Activated naive CD8-positive, alpha-beta T cell treated with anti-CD3 and anti-CD28 coated beads for 36 hours (primary cell): ENCODE data around the gene CRB2. TPM values are rescaled to one million over a fixed set of nuclear protein-coding genes. Genes with fewer than 3 reads are reported as not detected.
A peak's percentile ranks its signal among the peaks of the same experiment; 100 is the strongest.

Experiments
- DNase-seq: peaks from one replicate; pipeline ENCODE4 v3.0.0; 2021
- H3K27ac Mint-ChIP-seq: one replicate; pipeline ENCODE4 v1.8.0; 2022; ENCODE audit warnings: mild to moderate bottlenecking, moderate library complexity, mixed read lengths
- H3K27me3 Mint-ChIP-seq: one replicate; pipeline ENCODE4 v1.8.0; 2022; ENCODE audit warnings: mild to moderate bottlenecking, mixed read lengths
- H3K36me3 Mint-ChIP-seq: one replicate; pipeline ENCODE4 v1.8.0; 2021; ENCODE audit warnings: mild to moderate bottlenecking, mixed read lengths
- H3K4me1 Mint-ChIP-seq: one replicate; pipeline ENCODE4 v1.8.0; 2021; ENCODE audit warnings: mixed read lengths
- H3K4me3 Mint-ChIP-seq: one replicate; pipeline ENCODE4 v1.8.0; 2022; ENCODE audit warnings: mild to moderate bottlenecking, moderate library complexity, mixed read lengths
- H3K9me3 Mint-ChIP-seq: one replicate; pipeline ENCODE4 v1.8.0; 2022; ENCODE audit warnings: mixed read lengths
- total RNA-seq, 2 experiments: library from RNA; stranded (reverse); gene quantifications; one replicate each; pipeline ENCODE4 v1.2.3, GENCODE V29; 2021

CRB2 gene
- total RNA-seq: under 1 TPM; 0.06 to 0.10 TPM

- Mint-ChIP-seq H3K36me3 (no peaks in the 10 kb centered on the region), H3K4me1 (peaks cover 9% of the 10 kb centered on the region), H3K4me3 (no peak within 1 kb of the TSS), H3K9me3 (no peaks in the 10 kb centered on the region), H3K27ac (no peak within 1 kb of the TSS), H3K27me3 (peaks cover 9% of the 10 kb centered on the region)
- no peak for DNase-seq
Observed at GRCh38 chr9:123355761-123356431, at the start of gene CRB2. Gene CRB2 (plus strand): TSS chr9:123356197. CDS start chr9:123356261, 64 bp downstream.

GRCh38 chr9:123309611-123310010 lies 46.4 kb upstream of the CRB2 start:
- Mint-ChIP-seq H3K27me3 (no peaks in the 10 kb centered on the region), H3K4me3 (no peak overlapping the region), H3K9me3 (no peaks in the 10 kb centered on the region), H3K4me1 (peaks cover 11% of the 10 kb centered on the region), H3K36me3 (no peaks in the 10 kb centered on the region), H3K27ac (no peak overlapping the region)
- DNase-seq: no peak

GRCh38 chr9:123310551-123311249 lies 45.3 kb upstream of the CRB2 start:
- peaks cover 2% of the 10 kb centered on the region for H3K4me1 Mint-ChIP-seq
- H3K9me3 Mint-ChIP-seq: no peaks in the 10 kb centered on the region
- H3K27me3 Mint-ChIP-seq: no peaks in the 10 kb centered on the region
- H3K27ac Mint-ChIP-seq: no peak overlapping the region
- H3K4me3 Mint-ChIP-seq: no peak overlapping the region
- no peak for DNase-seq
- no peaks in the 10 kb centered on the region for H3K36me3 Mint-ChIP-seq

- H3K27ac Mint-ChIP-seq: no peak overlapping the region
- no peak for DNase-seq
- H3K9me3 Mint-ChIP-seq: no peaks in the 10 kb centered on the region
- no peaks in the 10 kb centered on the region for H3K27me3 Mint-ChIP-seq
- H3K4me3 Mint-ChIP-seq: no peak overlapping the region
- peaks cover 2% of the 10 kb centered on the region for H3K4me1 Mint-ChIP-seq
- H3K36me3 Mint-ChIP-seq: no peaks in the 10 kb centered on the region
Observed at GRCh38 chr9:123311250-123311752, 44.7 kb upstream of the CRB2 start.

GRCh38 chr9:123312306-123312877 lies 43.6 kb upstream of the CRB2 start:
- DNase-seq: no peak
- Mint-ChIP-seq H3K9me3 (no peaks in the 10 kb centered on the region), H3K36me3 (no peaks in the 10 kb centered on the region), H3K4me1 (peaks cover 4% of the 10 kb centered on the region), H3K27me3 (no peaks in the 10 kb centered on the region), H3K4me3 (no peak overlapping the region), H3K27ac (peak overlapping the region; percentile 59)

- DNase-seq: no peak
- no peaks in the 10 kb centered on the region for H3K36me3 Mint-ChIP-seq
Observed at GRCh38 chr9:123314617-123315016, 41.4 kb upstream of the CRB2 start.

GRCh38 chr9:123315635-123316034 lies 40.4 kb upstream of the CRB2 start:
- H3K9me3 Mint-ChIP-seq: no peaks in the 10 kb centered on the region
- no peaks in the 10 kb centered on the region for H3K27me3 Mint-ChIP-seq
- no peak overlapping the region for H3K27ac Mint-ChIP-seq
- H3K36me3 Mint-ChIP-seq: no peaks in the 10 kb centered on the region
- H3K4me1 Mint-ChIP-seq: peaks cover 11% of the 10 kb centered on the region
- no peak for DNase-seq
- no peak overlapping the region for H3K4me3 Mint-ChIP-seq

More at GRCh38 chr9:123314617-123315016, 41.4 kb upstream of the CRB2 start:
- peaks cover 8% of the 10 kb centered on the region for H3K4me1 Mint-ChIP-seq
- no peak overlapping the region for H3K27ac Mint-ChIP-seq
- no peak overlapping the region for H3K4me3 Mint-ChIP-seq
- no peaks in the 10 kb centered on the region for H3K9me3 Mint-ChIP-seq
- no peaks in the 10 kb centered on the region for H3K27me3 Mint-ChIP-seq

GRCh38 chr9:123316053-123316718 lies 39.8 kb upstream of the CRB2 start:
- Mint-ChIP-seq H3K27ac (no peak overlapping the region), H3K36me3 (no peaks in the 10 kb centered on the region), H3K4me3 (no peak overlapping the region), H3K4me1 (peaks cover 12% of the 10 kb centered on the region), H3K9me3 (no peaks in the 10 kb centered on the region), H3K27me3 (no peaks in the 10 kb centered on the region)
- DNase-seq: no peak

GRCh38 chr9:123318202-123318601 lies 37.8 kb upstream of the CRB2 start:
- Mint-ChIP-seq H3K36me3 (peaks cover 3% of the 10 kb centered on the region), H3K27ac (no peak overlapping the region), H3K27me3 (no peaks in the 10 kb centered on the region), H3K4me3 (no peak overlapping the region), H3K9me3 (peaks cover 2% of the 10 kb centered on the region), H3K4me1 (peaks cover 29% of the 10 kb centered on the region)
- DNase-seq: no peak

- no peak for DNase-seq
- H3K27me3 Mint-ChIP-seq: no peaks in the 10 kb centered on the region
- peaks cover 31% of the 10 kb centered on the region for H3K4me1 Mint-ChIP-seq
- H3K36me3 Mint-ChIP-seq: peaks cover 3% of the 10 kb centered on the region
- H3K27ac Mint-ChIP-seq: no peak overlapping the region
- H3K9me3 Mint-ChIP-seq: peaks cover 2% of the 10 kb centered on the region
- H3K4me3 Mint-ChIP-seq: no peak overlapping the region
Observed at GRCh38 chr9:123318961-123319421, 37.0 kb upstream of the CRB2 start.

GRCh38 chr9:123319541-123320339 lies 36.3 kb upstream of the CRB2 start:
- H3K36me3 Mint-ChIP-seq: peaks cover 3% of the 10 kb centered on the region
- peaks cover 33% of the 10 kb centered on the region for H3K4me1 Mint-ChIP-seq
- H3K27me3 Mint-ChIP-seq: no peaks in the 10 kb centered on the region
- no peak for DNase-seq
- H3K4me3 Mint-ChIP-seq: no peak overlapping the region
- H3K27ac Mint-ChIP-seq: peak overlapping the region; percentile 61
- H3K9me3 Mint-ChIP-seq: peaks cover 2% of the 10 kb centered on the region

- no peak overlapping the region for H3K4me3 Mint-ChIP-seq
- no peak for DNase-seq
- peaks cover 2% of the 10 kb centered on the region for H3K9me3 Mint-ChIP-seq
- peaks cover 39% of the 10 kb centered on the region for H3K4me1 Mint-ChIP-seq
- H3K36me3 Mint-ChIP-seq: peaks cover 3% of the 10 kb centered on the region
- no peak overlapping the region for H3K27ac Mint-ChIP-seq
- no peaks in the 10 kb centered on the region for H3K27me3 Mint-ChIP-seq
Observed at GRCh38 chr9:123320814-123321213, 35.2 kb upstream of the CRB2 start.

- H3K36me3 Mint-ChIP-seq: peaks cover 3% of the 10 kb centered on the region
- no peak for DNase-seq
- no peaks in the 10 kb centered on the region for H3K27me3 Mint-ChIP-seq
- H3K4me1 Mint-ChIP-seq: peaks cover 48% of the 10 kb centered on the region
- peak overlapping the region; percentile 97 for H3K27ac Mint-ChIP-seq
- H3K9me3 Mint-ChIP-seq: peaks cover 2% of the 10 kb centered on the region
- peak overlapping the region; percentile 68 for H3K4me3 Mint-ChIP-seq
Observed at GRCh38 chr9:123321616-123322272, 34.3 kb upstream of the CRB2 start.
